OCI-LY1 (cell line): ENCODE measurements around the gene FRMD1.

ENCODE experiments used
- EZH2 ChIP-seq: fragments of 200-600 bp; sonication (generic), shearing (Covaris generic); IDR thresholded peaks from 2 replicates; pipeline ENCODE4 v1.8.0; 2017; ENCODE audit warnings: borderline replicate concordance, mixed run types, mild to moderate bottlenecking, antibody characterized with exemption, low read length, moderate library complexity, mixed read lengths
- TF ChIP-seq, protein P1 (sequence below): fragments of 200-600 bp; sonication (generic), shearing (Covaris generic); IDR thresholded peaks from 2 replicates; pipeline ENCODE4 v1.5.1; 2017; ENCODE audit warnings: mild to moderate bottlenecking, antibody characterized with exemption, low read length, moderate library complexity, mixed read lengths

DNA sequence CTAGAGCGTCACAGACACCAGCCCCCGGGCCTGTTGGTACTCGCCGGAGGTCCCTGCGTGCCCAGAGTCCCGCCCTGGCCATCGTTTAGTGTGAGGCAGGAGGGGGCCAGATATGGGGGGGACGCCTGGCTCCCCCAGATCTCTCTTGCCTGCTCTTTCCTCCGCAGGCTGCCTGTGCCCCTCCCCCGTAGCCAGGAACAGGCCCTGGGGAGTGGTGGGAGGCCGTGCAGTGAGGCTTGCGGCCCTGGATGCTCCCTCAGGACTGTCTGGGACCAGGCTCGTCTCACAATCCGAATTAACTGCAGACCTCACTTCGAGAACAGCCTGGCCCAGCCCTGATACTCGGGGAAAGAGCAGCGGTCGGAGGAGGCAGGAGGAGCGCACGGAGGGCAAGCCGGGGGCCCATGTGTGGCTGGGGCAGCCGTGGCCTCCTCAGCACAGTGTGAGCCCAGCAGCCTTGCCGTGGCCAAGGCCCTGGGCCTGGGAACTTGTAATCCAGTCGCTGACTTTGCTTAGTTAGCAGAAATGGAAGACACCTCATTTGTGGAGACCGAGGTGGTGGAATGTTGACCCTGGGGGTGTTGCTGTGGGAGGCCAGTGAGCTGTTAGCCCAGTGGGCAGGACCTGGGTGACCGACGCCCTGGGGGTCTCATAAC is 28.7 kb downstream of the FRMD1 start:
- TF ChIP-seq, protein P1, sequence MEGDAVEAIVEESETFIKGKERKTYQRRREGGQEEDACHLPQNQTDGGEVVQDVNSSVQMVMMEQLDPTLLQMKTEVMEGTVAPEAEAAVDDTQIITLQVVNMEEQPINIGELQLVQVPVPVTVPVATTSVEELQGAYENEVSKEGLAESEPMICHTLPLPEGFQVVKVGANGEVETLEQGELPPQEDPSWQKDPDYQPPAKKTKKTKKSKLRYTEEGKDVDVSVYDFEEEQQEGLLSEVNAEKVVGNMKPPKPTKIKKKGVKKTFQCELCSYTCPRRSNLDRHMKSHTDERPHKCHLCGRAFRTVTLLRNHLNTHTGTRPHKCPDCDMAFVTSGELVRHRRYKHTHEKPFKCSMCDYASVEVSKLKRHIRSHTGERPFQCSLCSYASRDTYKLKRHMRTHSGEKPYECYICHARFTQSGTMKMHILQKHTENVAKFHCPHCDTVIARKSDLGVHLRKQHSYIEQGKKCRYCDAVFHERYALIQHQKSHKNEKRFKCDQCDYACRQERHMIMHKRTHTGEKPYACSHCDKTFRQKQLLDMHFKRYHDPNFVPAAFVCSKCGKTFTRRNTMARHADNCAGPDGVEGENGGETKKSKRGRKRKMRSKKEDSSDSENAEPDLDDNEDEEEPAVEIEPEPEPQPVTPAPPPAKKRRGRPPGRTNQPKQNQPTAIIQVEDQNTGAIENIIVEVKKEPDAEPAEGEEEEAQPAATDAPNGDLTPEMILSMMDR = no peak
- TF ChIP-seq EZH2 = no peak
